GM12864 (cell line): ENCODE results near the gene SLC25A34.

Experiments
- DNase-seq: peaks from one replicate; pipeline ENCODE4 v3.0.0-alpha.2; 2011; ENCODE audit warnings: low read depth
- H3K4me3 ChIP-seq: 2 replicates; pipeline ENCODE4 v1.5.1; 2011; ENCODE audit warnings: mild to moderate bottlenecking, low read depth, low read length, control low read depth
- TF ChIP-seq, protein P1 (sequence below): IDR thresholded peaks from 2 replicates; pipeline ENCODE4 v1.5.1; 2011; ENCODE audit warnings: low read depth, mild to moderate bottlenecking, moderate library complexity, low read length, control low read depth, inconsistent platforms; ENCODE audit errors: missing control alignments

The SLC25A34 gene

GRCh38 chr1:15727866-15728534 is 8.1 kb upstream of the SLC25A34 start:
- TF ChIP-seq, protein P1, sequence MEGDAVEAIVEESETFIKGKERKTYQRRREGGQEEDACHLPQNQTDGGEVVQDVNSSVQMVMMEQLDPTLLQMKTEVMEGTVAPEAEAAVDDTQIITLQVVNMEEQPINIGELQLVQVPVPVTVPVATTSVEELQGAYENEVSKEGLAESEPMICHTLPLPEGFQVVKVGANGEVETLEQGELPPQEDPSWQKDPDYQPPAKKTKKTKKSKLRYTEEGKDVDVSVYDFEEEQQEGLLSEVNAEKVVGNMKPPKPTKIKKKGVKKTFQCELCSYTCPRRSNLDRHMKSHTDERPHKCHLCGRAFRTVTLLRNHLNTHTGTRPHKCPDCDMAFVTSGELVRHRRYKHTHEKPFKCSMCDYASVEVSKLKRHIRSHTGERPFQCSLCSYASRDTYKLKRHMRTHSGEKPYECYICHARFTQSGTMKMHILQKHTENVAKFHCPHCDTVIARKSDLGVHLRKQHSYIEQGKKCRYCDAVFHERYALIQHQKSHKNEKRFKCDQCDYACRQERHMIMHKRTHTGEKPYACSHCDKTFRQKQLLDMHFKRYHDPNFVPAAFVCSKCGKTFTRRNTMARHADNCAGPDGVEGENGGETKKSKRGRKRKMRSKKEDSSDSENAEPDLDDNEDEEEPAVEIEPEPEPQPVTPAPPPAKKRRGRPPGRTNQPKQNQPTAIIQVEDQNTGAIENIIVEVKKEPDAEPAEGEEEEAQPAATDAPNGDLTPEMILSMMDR, result no peak
- no peak for DNase-seq
- H3K4me3 ChIP-seq, result no peak overlapping the region

DNA sequence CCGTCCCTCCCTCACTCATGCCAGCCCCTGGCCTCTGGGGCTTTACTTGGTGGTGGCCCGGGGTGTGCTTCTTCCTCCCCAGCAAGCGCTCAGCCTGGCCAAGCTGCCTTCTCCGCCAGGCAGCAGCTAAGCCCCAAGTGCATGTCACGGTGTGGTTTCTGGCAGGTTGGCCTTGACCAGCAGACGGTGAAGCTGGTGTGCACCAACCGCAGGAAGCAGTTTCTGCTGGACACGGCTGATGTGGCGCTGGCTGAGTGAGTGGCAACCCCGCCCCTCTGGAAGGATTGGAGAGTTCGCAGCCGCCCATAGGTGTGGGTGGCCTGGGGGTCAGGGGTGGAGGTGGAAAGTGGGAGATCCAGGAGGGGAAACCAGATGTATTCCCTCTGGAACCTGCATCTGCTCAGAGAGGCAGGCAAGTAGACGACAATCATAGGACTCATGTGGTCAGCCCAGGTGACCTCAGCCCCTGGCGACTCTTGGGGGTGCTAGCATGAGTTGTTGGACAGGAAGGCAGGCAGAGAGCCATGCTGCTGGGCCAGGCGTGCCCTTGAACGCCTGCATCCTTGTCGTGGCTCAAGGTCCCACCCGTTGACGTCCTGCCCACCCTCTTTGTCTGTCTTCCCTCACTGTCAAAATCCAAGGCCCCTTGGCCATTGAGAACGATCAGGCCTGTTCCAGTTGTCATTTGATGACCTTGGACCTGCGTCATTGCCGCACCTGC is 7.0 kb upstream of the SLC25A34 start:
- no peak overlapping the region for H3K4me3 ChIP-seq
- TF ChIP-seq, protein P1, result no peak
- DNase-seq, result no peak

DNA sequence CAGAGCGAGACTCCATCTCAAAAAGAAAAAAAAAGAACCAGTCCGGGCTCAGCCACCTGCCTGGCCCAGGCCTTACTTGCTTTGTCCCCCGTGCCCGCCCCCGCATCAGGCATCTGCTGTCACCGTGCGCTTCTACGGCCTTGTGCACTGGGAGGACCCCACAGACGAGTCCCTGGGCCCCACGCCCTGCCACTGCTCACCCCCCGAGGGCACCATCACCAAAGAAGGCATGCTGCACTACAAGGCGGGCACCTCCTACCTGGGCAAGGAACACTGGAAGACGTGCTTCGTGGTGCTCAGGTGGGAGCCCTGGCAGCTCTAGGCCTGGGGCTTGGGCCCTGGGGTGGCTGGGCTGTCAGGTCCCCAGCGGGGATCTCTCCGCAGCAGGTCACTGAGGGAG is 5.6 kb upstream of the SLC25A34 start:
- H3K4me3 ChIP-seq, result no peak overlapping the region
- DNase-seq, result no peak
- TF ChIP-seq, protein P1, result no peak

- DNase-seq, result no peak
- no peak overlapping the region for H3K4me3 ChIP-seq
- TF ChIP-seq, protein P1, result no peak
Observed at GRCh38 chr1:15730936-15731335, 5.1 kb upstream of the SLC25A34 start.

GRCh38 chr1:15731735-15732685 is 4.0 kb upstream of the SLC25A34 start:
- TF ChIP-seq, protein P1, result no peak
- no peak for DNase-seq
- H3K4me3 ChIP-seq, result no peak overlapping the region

DNA sequence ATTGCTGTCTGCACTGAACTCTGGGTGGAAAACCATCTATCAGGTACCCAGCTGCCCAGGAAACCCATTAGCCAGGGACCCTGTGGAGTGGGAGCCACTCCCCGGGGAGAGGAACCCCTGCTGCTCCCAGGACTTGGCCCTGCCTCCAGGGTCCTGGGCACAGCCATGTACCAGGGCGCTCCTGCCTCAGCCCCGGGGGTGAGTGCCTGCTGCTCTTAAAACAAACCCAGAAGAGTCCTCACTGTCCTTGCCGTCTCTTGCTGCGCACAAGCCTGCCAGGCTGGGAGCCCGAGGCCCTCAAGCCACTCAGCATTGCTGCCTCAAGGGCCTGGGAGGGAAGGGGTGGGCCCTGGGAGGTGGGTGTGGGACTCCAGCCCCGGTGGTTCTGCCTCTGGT is 3.4 kb upstream of the SLC25A34 start:
- TF ChIP-seq, protein P1, result no peak
- no peak for DNase-seq
- H3K4me3 ChIP-seq, result no peak overlapping the region
